ENCODE measurements around the gene TRIM59.
A peak's percentile ranks its signal among the peaks of the same experiment; 100 is the strongest.

Gene TRIM59, protein sequence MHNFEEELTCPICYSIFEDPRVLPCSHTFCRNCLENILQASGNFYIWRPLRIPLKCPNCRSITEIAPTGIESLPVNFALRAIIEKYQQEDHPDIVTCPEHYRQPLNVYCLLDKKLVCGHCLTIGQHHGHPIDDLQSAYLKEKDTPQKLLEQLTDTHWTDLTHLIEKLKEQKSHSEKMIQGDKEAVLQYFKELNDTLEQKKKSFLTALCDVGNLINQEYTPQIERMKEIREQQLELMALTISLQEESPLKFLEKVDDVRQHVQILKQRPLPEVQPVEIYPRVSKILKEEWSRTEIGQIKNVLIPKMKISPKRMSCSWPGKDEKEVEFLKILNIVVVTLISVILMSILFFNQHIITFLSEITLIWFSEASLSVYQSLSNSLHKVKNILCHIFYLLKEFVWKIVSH

DNA sequence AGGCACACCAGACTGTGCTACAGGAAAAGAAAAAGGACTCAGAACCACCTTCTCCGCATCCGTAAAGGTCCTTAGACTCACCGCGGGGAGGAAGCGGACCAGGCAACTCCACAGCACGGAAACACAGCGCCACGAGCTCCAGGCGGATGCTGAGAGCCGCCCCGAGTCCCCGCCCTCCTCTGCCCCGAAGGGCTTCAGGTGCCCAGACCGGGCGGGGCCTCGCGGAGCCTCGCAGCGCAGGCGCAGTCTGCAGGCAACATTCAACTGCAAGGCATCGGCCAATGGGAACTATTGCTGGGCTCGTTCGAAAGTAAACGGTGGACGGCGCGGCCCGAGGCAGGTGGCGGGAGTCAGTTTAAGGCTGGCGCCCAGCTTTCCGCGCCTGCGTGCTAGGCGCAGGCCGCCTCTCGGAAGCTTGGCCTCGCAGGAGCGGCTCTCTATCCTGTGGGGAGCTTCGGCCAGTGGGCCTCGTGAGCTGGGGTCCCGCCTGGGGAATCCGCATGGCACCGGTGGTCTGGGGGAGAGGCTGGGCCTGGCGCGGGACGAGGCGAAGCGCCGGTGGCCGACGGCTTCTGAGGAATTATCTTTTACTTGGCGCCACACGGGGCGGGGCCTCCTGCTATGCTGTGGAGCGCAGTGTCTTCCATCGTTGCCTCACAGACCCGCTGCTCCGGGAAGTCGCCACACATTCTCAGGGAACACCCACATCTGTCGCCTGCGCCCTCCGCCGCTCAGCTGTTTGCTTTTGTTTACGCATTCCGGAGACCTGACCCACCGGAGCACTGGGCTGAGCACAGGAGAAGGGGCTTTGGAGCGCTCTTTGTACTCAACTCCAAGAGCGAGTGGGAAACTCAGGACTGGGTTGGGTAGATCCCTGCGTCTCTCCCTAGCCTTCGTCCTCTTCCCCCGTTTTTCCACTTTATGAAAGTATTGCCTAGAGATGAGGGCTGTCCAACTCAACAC is at the start of gene TRIM59:
TRIM59 (minus strand) TSS at position 151 of the 963 bp plus-strand sequence. CDS start 10,603 bp downstream, outside the sequence.
- DNase-seq = peak; percentile 99

DNA sequence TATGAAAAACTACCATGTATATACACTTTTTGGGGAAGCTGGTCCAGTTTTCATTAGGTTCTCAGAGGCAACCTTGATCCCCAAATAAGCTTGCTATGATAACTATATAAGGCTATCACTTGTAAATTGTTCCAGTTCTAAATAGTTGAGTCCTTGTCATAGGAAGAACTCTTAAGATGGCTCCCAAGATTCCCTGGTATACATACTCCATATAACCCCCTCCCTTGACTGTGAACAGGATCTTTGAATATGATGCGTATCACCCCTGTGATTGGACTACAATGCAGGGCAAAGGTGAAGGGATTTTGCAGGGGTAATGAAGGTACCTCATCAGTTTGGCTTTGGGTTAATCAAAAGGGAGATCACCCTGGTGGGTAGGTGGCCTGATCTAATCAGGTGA is 48.6 kb upstream of the TRIM59 start:
- no peak for DNase-seq

DNA sequence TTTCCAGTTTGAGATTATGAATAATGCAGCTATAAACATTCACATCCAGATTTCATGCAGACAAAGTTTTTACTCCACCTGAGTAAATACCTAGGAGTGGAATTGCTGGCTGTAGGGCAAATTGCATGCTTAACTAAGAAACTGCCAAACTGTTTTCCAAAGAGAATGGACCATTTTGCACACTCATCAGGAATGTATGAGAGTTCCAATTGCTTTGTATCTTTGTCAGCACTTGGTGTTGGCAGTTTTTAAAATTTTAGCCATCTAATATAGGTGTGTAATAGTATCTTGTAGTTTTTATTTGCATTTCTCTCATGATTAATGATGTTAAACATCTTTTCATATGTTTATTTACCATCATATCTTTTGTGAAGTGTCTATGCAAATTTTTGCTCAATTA is 40.6 kb upstream of the TRIM59 start:
- DNase-seq = no peak

DNA sequence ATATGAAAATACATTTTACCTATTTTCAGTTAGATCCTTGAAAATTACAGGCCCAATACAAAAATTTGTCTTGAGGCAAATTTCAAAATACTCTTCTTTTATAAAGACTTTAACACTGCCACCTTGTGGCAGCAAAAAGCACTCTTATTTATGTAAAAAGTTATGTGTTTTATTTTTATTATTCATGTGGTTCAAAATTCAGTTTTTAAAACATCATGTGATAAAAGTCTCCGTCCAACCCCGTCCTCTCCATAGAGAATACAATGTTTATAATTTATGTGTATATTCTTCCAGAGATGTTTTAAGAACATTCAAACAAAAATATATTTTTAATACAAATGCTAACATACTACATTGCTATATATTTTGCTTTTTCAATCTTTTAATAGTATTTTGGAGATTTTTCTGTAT is 36.9 kb upstream of the TRIM59 start:
- peak; percentile 61 for DNase-seq

DNA sequence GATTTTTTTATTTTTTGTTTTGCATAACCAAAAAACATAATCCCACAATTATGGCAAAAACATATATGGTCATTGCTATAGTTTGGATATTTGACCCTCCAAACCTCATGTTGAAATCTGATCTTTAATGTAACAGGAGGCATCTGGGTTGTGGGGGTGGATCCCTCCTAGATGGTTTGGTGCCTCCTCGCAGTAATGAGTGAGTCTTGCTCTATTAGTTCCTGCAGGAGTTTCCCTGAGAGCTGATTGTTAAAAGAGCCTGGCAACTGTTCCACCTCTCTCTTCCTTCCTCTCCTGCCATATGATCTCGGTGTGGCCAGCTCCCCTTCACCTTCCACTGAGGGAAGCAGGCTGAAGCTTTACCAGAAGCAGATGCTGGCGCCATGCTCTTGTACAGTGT is 33.2 kb upstream of the TRIM59 start:
- DNase-seq = no peak

DNA sequence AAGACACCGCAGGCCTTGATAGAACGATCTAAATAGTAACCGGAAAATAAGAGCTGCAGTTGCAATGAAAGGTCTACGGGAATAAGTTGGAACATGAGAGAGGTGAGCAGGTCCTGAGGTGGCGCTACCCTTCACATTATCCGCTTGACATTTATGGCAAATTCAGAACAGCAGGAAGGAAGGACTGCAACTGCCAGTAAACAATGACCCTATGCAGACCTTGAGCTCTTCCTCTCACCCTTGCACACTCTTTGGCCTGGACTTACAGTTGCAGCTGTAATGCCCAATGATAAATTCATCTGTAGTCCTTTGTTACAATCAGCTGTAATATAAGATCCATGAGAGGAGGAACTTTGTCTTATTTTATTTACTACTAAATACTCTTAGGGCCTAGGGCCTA is 32.3 kb upstream of the TRIM59 start:
- no peak for DNase-seq

DNA sequence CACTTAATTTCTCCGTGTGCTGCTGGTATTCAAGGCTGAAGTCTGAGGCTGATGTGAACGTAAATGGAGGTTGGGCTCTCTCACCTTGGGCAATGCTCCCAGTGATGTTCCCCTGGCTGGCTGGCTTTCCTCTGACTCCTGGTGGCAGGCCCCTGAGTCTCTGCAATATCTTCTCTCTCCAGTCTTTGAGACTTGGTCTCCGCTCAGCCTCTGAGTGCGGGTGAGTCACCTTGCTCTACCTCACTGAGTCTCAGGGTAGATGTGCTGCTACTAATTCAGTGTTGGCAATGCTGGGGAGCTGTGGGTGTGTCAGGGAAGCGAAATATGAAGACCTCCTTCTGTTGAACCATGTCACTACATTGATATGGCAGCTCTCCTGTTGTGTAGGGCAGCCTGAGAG is 31.3 kb upstream of the TRIM59 start:
- no peak for DNase-seq

DNA sequence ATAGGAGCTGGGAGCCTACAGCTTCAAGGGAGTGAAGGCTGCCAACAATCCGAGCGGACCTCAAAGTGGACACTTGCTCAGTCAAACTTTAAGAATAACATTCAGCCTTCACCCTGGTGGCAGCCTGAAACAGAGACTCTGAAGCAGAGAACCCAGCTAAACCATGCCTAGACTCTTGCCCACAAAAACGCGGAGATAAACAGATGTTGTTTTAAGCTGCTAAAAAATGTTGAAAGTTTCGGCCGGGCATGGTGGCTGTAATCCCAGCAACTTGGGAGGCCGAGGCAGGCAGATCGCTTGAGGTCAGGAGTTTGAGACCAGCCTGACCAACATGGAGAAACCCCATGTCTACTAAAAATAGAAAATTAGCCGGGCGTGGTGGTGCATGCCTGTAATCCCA is 29.8 kb upstream of the TRIM59 start:
- no peak for DNase-seq

DNA sequence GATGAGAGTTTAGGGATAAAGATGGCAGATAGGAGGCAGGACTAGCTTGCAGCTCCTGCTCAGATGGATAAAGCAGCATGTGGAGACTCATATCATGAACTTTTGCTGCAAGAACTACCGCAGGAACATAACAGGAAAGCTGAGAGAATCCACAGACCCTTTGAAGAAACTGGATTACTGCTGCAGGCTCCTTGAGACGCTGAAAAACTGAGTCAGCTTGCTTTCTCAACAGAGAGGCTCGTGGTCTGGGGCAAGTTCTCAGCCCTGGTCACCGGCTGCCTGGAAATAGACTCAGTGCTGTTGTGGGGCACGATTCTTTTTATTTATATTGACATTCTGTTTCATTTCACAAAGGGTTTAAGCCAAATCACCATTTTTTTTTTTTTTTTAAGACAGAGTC is 28.8 kb upstream of the TRIM59 start:
- peak; percentile 33 for DNase-seq

DNA sequence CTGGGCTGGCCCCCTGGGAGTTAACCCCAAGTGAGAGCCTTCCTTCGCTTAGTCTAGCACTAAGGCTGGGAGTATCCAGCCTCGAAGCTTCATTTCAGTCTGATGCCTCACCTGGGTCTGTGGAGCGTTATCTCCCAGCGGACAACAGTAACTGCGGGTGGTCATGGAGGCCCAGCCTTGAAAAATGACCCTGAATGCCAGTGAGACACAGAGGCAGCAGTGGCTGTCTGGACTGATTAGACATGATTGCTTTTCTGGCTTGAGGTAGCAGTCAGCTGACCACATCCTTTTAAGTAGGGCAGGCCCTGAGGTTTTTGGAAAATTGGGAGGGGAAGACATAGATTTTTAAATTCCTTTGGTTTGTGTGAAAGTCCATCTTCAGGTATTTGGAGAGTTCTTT is 28.2 kb upstream of the TRIM59 start:
- no peak for DNase-seq

DNA sequence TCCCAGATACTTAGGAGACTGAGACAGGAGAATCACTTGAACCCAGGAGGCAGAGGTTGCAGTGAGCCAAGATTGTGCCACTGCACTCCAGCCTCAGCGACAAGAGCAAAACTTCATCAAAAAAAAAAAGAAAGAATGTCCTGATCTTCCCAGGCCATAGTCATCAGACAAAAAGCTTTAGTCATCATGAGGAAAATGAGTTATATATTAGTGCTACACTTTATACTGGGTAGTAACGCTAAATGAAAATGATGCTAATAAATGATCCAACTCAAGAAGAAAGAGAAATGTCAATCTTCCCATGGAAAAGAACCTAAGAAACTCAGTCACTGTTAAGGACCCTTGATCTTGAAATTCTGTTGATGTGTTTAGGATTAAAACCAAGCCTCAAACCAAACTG is 26.3 kb upstream of the TRIM59 start:
- no peak for DNase-seq

DNA sequence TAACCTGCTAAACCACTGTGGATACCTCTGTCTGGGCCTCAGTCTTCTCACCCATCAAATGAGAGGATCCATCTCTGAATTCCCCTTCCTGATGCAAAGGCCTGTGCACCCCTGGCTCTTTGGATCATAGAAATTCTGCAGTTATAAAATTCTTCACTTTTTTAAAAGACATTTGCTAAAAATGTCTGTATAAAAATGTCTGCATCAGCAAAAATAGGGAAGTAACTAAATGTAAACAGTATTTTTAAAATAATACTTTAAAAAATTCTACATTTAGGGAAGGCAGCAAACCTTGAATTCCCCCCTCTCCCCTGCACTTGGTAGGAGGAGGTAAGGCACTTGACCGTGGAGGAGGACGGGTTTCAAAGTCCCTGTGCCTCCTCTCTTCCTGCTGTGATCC is 25.6 kb upstream of the TRIM59 start:
- DNase-seq = no peak

DNA sequence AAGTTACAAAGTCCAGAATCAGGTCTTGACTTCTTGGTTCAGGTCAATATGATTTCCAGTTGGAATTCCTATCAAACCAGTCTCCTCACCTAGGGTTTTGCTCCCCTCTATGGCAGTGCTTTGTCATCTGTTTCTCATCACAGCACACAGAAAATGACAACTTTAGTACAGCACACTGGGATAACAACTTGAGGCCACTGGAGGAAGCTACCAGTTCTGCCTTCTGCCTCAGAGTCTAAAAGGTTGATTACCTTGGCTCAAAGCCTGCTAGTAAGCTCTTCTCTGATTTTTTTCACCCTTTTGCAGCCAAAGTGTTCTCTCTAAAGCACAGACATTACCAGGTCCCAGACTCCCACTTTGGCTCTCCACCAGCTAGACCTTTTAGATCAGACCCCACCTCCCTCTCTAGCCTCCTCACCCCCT is 24.8 kb upstream of the TRIM59 start:
- DNase-seq = peak; percentile 22

DNA sequence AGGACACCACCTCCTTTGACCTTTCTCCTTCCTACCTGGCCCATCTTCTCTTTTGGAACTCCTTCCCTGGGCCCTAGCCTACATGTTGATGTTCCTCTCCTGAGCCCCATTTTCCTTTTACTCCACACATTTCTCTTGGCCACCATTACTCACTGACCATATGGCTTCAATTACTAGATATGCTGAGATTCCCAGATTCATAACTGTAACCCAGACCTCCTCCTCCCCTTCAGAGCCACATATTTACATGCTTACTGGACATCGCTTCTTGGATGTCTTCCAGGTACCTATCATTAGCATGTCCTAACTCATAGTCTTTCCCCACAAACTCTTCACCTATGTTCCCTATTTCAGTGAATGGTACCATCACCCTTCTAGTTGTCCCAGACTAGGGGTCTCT is 24.4 kb upstream of the TRIM59 start:
- peak; percentile 98 for DNase-seq

DNA sequence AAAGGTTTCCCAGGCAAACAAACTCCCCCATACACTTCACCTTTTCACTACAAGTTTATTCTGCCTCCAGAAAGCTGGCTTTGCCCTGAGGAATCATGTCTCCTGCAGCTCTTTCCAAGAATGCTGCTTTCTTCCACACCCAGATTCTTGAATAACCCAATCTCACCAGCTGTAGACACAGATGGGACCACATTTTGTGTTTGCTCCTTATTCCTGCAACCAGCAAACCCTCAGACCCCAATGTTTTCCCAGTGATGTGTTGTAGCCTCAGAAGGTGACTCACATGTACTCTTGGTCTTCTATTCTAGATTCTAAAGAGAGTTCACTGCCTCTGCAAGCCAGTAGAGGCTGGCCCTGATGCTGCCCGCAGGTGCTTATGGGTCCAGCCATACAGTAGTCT is 23.6 kb upstream of the TRIM59 start:
- DNase-seq = peak; percentile 96

DNA sequence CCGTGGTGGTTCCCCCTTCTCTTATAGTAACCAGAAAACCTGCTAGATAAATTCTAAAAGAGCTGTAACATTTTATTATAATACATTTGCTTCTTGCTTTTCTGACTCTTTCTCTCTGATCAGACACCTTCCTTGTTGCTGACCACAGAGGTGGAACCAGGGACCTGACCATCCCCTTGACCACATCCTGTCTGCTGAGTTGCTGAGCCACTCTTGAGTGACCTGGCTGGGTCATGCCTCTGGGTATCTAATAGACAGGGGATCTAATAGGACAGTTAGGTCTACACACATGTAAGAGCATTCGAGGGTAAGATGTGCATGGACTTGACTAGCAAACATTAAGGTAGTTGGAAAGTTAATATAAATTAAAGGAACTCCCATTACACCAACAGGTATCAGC is 22.8 kb upstream of the TRIM59 start:
- DNase-seq = no peak

DNA sequence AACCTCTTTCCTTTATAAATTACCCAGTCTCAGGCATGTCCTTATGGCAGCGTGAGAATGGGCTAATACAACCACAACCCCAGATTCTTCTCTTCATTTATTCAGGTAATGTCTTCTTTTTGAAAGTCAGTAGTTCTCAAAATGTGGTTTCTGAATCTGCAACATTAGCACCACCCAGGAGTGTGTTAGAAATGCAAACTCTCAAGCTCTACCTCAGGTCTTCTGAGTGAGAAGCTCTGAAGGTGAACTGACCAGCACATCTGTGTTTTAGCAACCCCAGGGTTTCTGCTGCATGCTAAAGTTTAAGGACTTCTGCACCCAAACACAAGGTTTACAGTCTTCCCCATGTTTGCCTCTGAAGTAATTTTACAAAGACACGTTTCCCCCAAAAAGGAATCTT is 22.3 kb upstream of the TRIM59 start:
- no peak for DNase-seq

DNA sequence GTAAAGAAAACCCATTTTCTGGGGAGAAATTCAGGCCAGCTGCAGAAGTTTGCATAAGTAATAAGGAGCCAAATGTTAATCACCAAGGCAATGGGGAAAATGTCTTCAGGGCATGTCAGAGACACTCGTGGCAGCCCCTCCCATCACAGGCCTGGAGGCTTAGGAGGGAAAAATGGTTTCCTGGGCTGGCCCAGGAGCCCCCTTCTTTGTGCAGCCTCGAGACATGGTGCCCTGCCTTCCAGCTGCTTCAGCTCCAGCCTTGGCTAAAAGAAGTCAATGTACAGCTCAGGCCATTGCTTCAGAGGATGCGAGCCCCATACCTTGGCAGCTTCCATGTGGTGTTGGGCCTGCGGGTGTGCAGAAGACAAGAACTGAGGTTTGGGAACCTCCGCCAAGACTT is 20.6 kb upstream of the TRIM59 start:
- DNase-seq = no peak

DNA sequence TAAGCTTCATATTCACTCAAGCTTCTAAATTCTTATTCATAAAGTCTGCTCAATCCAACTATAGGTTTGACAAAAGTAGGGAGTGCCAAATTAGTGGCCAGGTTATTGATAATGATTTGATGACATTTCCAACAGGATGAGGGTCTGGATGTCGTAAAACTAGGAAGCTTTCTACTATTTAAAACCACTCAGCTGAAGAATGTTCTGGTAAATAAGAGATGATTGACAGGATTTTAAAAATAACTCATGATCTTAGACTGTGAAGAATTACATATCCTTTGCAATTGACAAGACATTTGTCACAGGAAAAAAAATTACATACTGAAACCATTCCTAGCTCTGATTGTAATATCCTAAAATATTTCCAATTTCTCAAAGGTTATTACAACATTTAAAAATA is 15.4 kb upstream of the TRIM59 start:
- no peak for DNase-seq

DNA sequence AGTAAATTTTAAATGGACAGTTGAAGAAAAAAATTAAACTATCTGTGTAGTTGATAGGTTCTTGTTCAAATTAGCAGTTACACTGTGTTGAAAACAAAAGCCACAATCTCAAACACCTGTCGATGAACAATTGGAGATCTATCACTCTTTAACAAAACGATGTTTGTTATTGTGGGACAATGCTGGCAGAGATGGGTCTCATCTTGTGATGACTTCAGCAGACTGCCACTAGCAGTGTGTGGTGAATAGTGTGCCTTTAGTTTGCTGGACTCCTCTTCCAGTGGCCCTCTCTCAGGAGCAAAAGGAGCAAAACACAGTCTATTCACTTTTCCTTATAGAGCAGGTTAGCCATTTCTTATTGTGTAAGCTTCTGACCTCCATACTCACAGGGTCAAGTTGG is 14.7 kb upstream of the TRIM59 start:
- DNase-seq = no peak

DNA sequence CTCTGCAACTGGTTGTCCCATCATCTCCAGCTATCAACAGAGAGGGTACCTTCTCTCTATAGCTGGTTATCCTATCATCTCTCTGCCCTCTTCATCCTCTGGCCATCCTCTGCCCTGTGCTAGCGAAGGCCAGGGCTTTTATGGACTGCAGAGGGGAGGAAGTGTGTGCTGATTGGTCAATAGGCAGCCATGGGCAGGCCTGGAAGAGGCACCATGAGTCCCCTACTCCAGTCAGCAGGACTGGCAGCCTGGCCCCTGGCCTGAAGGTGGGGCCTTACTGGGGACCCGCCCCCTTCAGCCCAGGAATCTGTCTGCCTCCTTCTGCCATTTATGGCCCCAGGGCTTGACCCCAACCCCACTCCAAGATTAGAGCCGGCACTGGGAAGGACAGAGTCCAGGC is 10.4 kb upstream of the TRIM59 start:
- no peak for DNase-seq

DNA sequence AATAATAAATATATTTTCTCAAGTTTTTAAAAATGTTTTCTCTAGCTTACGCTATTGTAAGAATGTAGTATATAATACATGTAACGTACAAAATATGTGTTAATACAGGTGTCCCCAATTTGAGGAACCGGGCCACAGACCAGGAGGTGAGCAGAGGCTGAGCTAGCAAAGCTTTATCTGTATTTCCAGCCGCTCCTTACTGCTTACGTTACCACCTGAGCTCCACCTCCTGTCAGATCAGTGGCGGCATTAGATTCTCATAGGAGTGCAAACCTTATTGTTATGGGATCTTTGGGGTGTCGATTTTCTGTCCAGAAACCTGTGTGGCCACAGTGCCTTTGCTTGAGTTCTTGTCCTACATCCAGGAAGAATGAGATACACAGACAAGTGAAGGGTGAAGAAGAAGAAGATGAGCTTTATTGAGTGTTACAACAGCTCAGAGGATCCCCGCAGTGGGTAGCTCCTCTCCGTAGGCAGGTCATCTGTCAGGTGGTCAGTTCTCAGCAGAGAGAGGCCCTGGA is 9.9 kb upstream of the TRIM59 start:
- DNase-seq = no peak

DNA sequence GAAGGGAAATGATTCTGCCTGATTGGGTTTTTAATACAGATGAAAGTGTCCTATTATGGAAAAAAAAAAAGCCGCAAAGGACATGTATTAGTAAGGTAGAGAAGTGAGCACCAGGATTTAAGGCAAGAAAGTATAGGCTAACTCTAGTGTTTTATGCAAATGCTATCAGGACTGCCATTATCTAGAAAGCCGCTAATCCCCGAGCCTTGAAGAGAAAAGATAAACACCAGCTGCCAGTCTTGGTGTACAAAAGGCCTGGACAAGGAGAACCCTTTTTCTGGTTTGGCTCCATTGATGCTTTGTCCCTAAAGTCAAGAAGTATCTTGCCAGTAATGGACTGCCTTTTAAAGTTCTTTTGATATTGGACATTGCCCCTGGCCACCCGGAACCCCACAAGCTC is 8.6 kb upstream of the TRIM59 start:
- no peak for DNase-seq

DNA sequence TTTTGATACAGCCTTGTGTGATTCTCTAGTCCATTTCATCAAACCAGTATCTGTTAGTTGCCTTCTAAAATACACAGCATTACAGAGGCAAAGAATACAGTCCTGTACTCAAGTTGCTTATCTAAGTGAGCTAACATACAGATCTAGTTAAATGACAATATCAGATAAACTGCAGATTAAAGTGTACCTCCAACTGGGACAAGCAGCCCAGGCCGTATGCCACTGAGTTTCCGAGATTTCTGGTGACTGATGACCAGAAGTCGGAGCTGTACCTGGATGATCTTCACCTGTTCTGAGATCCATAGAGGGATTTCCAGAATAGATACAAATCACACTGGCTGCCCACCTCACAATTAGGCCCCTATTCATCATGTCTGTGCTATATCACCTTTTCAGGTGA is 6.3 kb upstream of the TRIM59 start:
- DNase-seq = no peak

Data from HCEC 1CT (cell line).